CD4-positive, alpha-beta memory T cell (primary cell): ENCODE measurements around the gene ITPK1. TPM values are rescaled to one million over a fixed set of nuclear protein-coding genes. Genes with fewer than 3 reads are reported as not detected.

ENCODE experiments used
- CTCF ChIA-PET: fragments of 350-600 bp; sonication (Branson Sonifier 250); formaldehyde crosslinking; loops from one replicate; lab custom pipeline; 2021; ENCODE audit warnings: inconsistent platforms; ENCODE audit not compliant: partially characterized antibody; lab: Charles Lee
- POLR2A ChIA-PET: fragments of 350-600 bp; sonication (Branson Sonifier 250); formaldehyde crosslinking; loops from one replicate; lab custom pipeline; 2021; ENCODE audit not compliant: partially characterized antibody; lab: Charles Lee
- DNase-seq, 5 donors: peaks; one replicate each; pipeline versions ENCODE4 v3.0.0 to v3.0.0-alpha.2; 2020 to 2022; ENCODE audit warnings: mixed read lengths in 1 of 5
- H3K27ac ChIP-seq: one replicate; pipeline ENCODE4 v1.7.0; 2013; ENCODE audit warnings: low read depth, low read length
- H3K27me3 ChIP-seq: 2 replicates; pipeline ENCODE4 v1.7.0; 2013; ENCODE audit warnings: mild to moderate bottlenecking, low read length, moderate library complexity; ENCODE audit not compliant: insufficient read depth
- H3K36me3 ChIP-seq: 2 replicates; pipeline ENCODE4 v1.7.0; 2013; ENCODE audit warnings: mild to moderate bottlenecking, low read length, moderate library complexity; ENCODE audit not compliant: insufficient read depth
- H3K4me1 ChIP-seq: 2 replicates; pipeline ENCODE4 v1.7.0; 2013; ENCODE audit warnings: mild to moderate bottlenecking, low read length, moderate library complexity; ENCODE audit not compliant: insufficient read depth
- H3K4me3 ChIP-seq, 2 donors: one replicate each; pipeline ENCODE4 v1.7.0; 2013; ENCODE audit warnings: low read length in 2 of 2, mild to moderate bottlenecking in 1 of 2
- H3K9me3 ChIP-seq, 2 donors: one replicate each; pipeline ENCODE4 v1.7.0; 2013; ENCODE audit warnings: low read length in 2 of 2, control low read depth in 1 of 2; ENCODE audit not compliant: control insufficient read depth in 1 of 2
- H3K27ac Mint-ChIP-seq, 7 donors: one replicate each; pipeline ENCODE4 v1.8.0; 2020 to 2021; ENCODE audit warnings: mixed read lengths in 7 of 7, mild to moderate bottlenecking in 6 of 7, inconsistent platforms in 3 of 7, moderate library complexity in 3 of 7
- H3K27me3 Mint-ChIP-seq, 2 donors: one replicate each; pipeline ENCODE4 v1.8.0; 2020 to 2021; ENCODE audit warnings: mixed read lengths in 2 of 2
- H3K36me3 Mint-ChIP-seq, 2 donors: one replicate each; pipeline ENCODE4 v1.8.0; 2020 to 2021; ENCODE audit warnings: mixed read lengths in 2 of 2, inconsistent platforms in 1 of 2, mild to moderate bottlenecking in 1 of 2
- H3K4me1 Mint-ChIP-seq, 4 donors: one replicate each; pipeline ENCODE4 v1.8.0; 2020 to 2021; ENCODE audit warnings: mixed read lengths in 4 of 4, mild to moderate bottlenecking in 1 of 4
- H3K4me3 Mint-ChIP-seq, 8 donors: one replicate each; pipeline ENCODE4 v1.8.0; 2020 to 2021; ENCODE audit warnings: mixed read lengths in 8 of 8, mild to moderate bottlenecking in 7 of 8, moderate library complexity in 6 of 8, inconsistent platforms in 3 of 8
- H3K9me3 Mint-ChIP-seq, 8 donors: one replicate each; pipeline ENCODE4 v1.8.0; 2020 to 2021; ENCODE audit warnings: mixed read lengths in 8 of 8, mild to moderate bottlenecking in 5 of 8, inconsistent platforms in 3 of 8, moderate library complexity in 1 of 8
- intact Hi-C: fragments of 100-400 bp; cut with micrococcal nuclease; formaldehyde crosslinking; loops from one replicate; pipeline ENCODE4 v1.15.1; 2023
- polyA plus RNA-seq, 2 donors: library from polyadenylated mRNA; unstranded; fragments of 300-500 nt; fragmentation: Illumina TruSeq; gene quantifications; one replicate each; pipeline ENCODE4 v1.2.3, GENCODE V29; 2021
- total RNA-seq, 2 experiments: library from RNA; stranded (reverse); gene quantifications; one replicate each; pipeline ENCODE4 v1.2.3, GENCODE V29; 2021

The ITPK1 gene
- total and polyA plus RNA-seq, 4 experiments from 2014 or later, result 12.5 to 30.0 (median 26.9) TPM

DNA sequence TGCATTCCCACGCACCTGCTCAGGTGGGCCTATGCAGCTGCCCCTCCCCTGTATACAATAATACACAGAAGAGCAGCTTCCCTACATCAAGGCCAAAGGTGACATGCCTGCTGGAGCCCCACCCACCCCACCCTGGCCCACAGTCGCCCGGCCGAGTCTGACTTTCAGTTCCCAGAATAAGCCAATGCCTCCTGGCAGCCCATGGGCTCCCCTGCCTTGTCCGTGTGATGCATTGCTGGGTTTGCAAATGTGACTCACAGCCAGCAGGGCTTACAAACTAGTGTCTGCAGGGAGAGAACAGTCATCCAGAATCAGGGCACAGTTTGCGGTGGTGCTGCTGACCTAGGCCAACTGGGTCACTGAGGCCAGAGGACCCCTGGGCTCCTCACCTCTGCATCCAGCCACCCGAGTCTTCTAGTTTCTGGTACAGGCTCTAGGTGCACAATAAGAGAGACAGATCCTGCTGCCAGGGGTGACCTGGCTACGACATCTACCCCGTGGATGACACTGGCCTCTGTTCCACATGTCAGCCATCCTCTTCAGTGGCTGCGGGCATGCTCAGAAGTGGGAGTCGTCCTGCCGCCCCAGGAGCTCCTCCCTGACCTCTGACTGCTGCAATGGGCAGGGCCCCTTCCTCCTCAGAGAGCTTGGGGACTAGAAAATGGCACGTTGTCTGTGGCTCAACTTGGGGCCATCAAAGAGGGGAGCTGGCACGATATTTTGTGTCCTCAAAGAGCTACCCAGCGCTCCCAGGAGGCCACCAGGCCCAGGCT lies 108.3 kb downstream of the ITPK1 start:
- intact Hi-C loops, result no loop called here
- POLR2A ChIA-PET, result no interaction called here
- no peak overlapping the region for H3K27ac ChIP-seq
- CTCF ChIA-PET, result no interaction called here
- H3K27me3 Mint-ChIP-seq, result no peaks in the 10 kb centered on the region
- peaks cover 0 to 11% (median 9%) of the 10 kb centered on the region in 4 donors for H3K4me1 Mint-ChIP-seq
- no peak overlapping the region for H3K27ac Mint-ChIP-seq
- no peak for DNase-seq
- H3K27me3 ChIP-seq, result no peaks in the 10 kb centered on the region
- peaks cover 5 to 8% of the 10 kb centered on the region in 2 donors for H3K36me3 Mint-ChIP-seq
- no peaks in the 10 kb centered on the region for H3K9me3 ChIP-seq
- no peaks in the 10 kb centered on the region for H3K4me1 ChIP-seq
- no peak overlapping the region for H3K4me3 ChIP-seq
- no peaks in the 10 kb centered on the region for H3K36me3 ChIP-seq
- H3K9me3 Mint-ChIP-seq, result peaks cover 0 to 2% (median 0%) of the 10 kb centered on the region in 8 donors
- H3K4me3 Mint-ChIP-seq, result no peak overlapping the region

- Mint-ChIP-seq H3K27me3 (no peaks in the 10 kb centered on the region), H3K27ac (no peak overlapping the region), H3K4me1 (peaks cover 0 to 5% (median 4%) of the 10 kb centered on the region in 4 donors), H3K36me3 (peaks cover 5 to 8% of the 10 kb centered on the region in 2 donors), H3K9me3 (peaks cover 0 to 2% (median 0%) of the 10 kb centered on the region in 8 donors), H3K4me3 (no peak overlapping the region)
- intact Hi-C loops, result no loop called here
- Histone ChIP-seq H3K27me3 (no peaks in the 10 kb centered on the region), H3K27ac (no peak overlapping the region), H3K4me3 (no peak overlapping the region), H3K36me3 (no peaks in the 10 kb centered on the region), H3K4me1 (no peaks in the 10 kb centered on the region), H3K9me3 (no peaks in the 10 kb centered on the region)
- ChIA-PET CTCF (no interaction called here), POLR2A (no interaction called here)
- DNase-seq, result no peak
Measured at GRCh38 chr14:93006567-93007051, 109.1 kb downstream of the ITPK1 start.

- Histone ChIP-seq H3K27me3 (no peaks in the 10 kb centered on the region), H3K27ac (no peak overlapping the region), H3K4me1 (no peaks in the 10 kb centered on the region), H3K9me3 (no peaks in the 10 kb centered on the region), H3K4me3 (no peak overlapping the region), H3K36me3 (no peaks in the 10 kb centered on the region)
- ChIA-PET POLR2A (no interaction called here), CTCF (no interaction called here)
- Mint-ChIP-seq H3K36me3 (peaks cover 5 to 8% of the 10 kb centered on the region in 2 donors), H3K4me1 (peaks cover 0 to 5% (median 4%) of the 10 kb centered on the region in 4 donors), H3K27ac (no peak overlapping the region), H3K27me3 (no peaks in the 10 kb centered on the region), H3K4me3 (no peak overlapping the region), H3K9me3 (peaks cover 0 to 2% (median 0%) of the 10 kb centered on the region in 8 donors)
- DNase-seq, result no peak
- intact Hi-C loops, result no loop called here
Measured at GRCh38 chr14:93005838-93006237, 109.9 kb downstream of the ITPK1 start.

- Mint-ChIP-seq H3K9me3 (peaks cover 0 to 2% (median 0%) of the 10 kb centered on the region in 8 donors), H3K27me3 (no peaks in the 10 kb centered on the region), H3K27ac (peak overlapping the region in 3 of 7 donors; percentile 11 to 39 (median 11)), H3K4me1 (peaks cover 0 to 5% (median 4%) of the 10 kb centered on the region in 4 donors), H3K4me3 (no peak overlapping the region), H3K36me3 (peaks cover 5 to 8% of the 10 kb centered on the region in 2 donors)
- Histone ChIP-seq H3K4me1 (no peaks in the 10 kb centered on the region), H3K4me3 (no peak overlapping the region), H3K27ac (no peak overlapping the region), H3K9me3 (no peaks in the 10 kb centered on the region), H3K36me3 (no peaks in the 10 kb centered on the region), H3K27me3 (no peaks in the 10 kb centered on the region)
- POLR2A ChIA-PET, result no interaction called here
- no peak for DNase-seq
- CTCF ChIA-PET, result no interaction called here
- intact Hi-C loops, result no loop called here
Measured at GRCh38 chr14:93005135-93005813, 110.5 kb downstream of the ITPK1 start.

DNA sequence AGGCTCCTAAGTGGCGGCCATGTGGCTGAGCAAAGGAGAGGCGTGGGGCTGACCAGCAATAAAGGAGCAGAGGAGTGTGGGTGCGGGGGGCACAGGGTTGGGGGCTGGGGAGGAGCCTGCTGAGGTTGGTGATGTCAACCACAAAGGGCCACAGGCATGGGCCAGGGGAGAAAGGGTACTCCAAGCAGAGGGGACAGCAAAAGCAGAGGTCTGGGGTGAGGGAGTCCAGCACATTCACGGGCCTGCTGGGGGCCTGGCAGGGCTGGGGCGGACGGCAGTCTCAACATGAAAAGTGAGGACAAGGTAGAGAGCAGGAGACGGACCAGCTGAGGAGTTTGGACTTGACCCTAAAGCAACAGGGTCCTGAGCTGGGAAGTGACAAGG lies 111.0 kb downstream of the ITPK1 start:
- Histone ChIP-seq H3K27me3 (no peaks in the 10 kb centered on the region), H3K4me3 (no peak overlapping the region), H3K9me3 (no peaks in the 10 kb centered on the region), H3K36me3 (no peaks in the 10 kb centered on the region), H3K4me1 (no peaks in the 10 kb centered on the region), H3K27ac (no peak overlapping the region)
- ChIA-PET POLR2A (no interaction called here), CTCF (interaction anchor here (1.5 kb wide), 1 partner anchor 109 kb away, joined by 3 read pairs; no protein-coding TSS in a partner anchor)
- Mint-ChIP-seq H3K4me1 (peaks cover 0 to 5% (median 4%) of the 10 kb centered on the region in 4 donors), H3K27ac (peak overlapping the region in 2 of 7 donors; percentile 39 to 44), H3K36me3 (peaks cover 8 to 9% of the 10 kb centered on the region in 2 donors), H3K9me3 (peaks cover 0 to 2% (median 0%) of the 10 kb centered on the region in 8 donors), H3K27me3 (no peaks in the 10 kb centered on the region), H3K4me3 (no peak overlapping the region)
- no peak for DNase-seq
- intact Hi-C loops, result no loop called here

- Mint-ChIP-seq H3K36me3 (peaks cover 8 to 9% of the 10 kb centered on the region in 2 donors), H3K4me3 (no peak overlapping the region), H3K27me3 (no peaks in the 10 kb centered on the region), H3K27ac (peak overlapping the region in 4 of 7 donors; percentile 13 to 54 (median 27)), H3K9me3 (peaks cover 0 to 2% (median 0%) of the 10 kb centered on the region in 8 donors), H3K4me1 (peaks cover 0 to 5% (median 4%) of the 10 kb centered on the region in 4 donors)
- Histone ChIP-seq H3K4me1 (no peaks in the 10 kb centered on the region), H3K4me3 (no peak overlapping the region), H3K9me3 (no peaks in the 10 kb centered on the region), H3K27me3 (no peaks in the 10 kb centered on the region), H3K27ac (no peak overlapping the region), H3K36me3 (no peaks in the 10 kb centered on the region)
- CTCF ChIA-PET, result interaction anchor here (1.5 kb wide), 1 partner anchor 109 kb away, joined by 3 read pairs; no protein-coding TSS in a partner anchor
- intact Hi-C loops, result no loop called here
- no peak for DNase-seq
- POLR2A ChIA-PET, result no interaction called here
Measured at GRCh38 chr14:93003945-93004698, 111.6 kb downstream of the ITPK1 start.
